ENCODE data around the gene ANXA9. TPM values are rescaled to one million over a fixed set of nuclear protein-coding genes. Genes with fewer than 3 reads are reported as not detected.

ANXA9 gene
- total RNA-seq, 1 donor from 2014 or later, result 0.32 TPM

Other genes starting within 250 kb of the ANXA9 start
- gene CTSS, start 216.5 kb upstream of the ANXA9 start, total RNA-seq, result 42.0 and 42.1 TPM in 2 replicates
- gene CTSK, start 174.0 kb upstream of the ANXA9 start, total RNA-seq, result 2.8 and 3.6 TPM in 2 replicates
- gene ARNT, start 105.7 kb upstream of the ANXA9 start, total RNA-seq, result 38.5 and 40.4 TPM in 2 replicates
- gene CTXND2, start 95.2 kb upstream of the ANXA9 start, total RNA-seq, result not detected in 2 replicates
- gene SETDB1, start 55.9 kb upstream of the ANXA9 start, total RNA-seq, result 60.9 and 61.1 TPM in 2 replicates
- gene CERS2, start 7.5 kb upstream of the ANXA9 start, total RNA-seq, result 176 and 196 TPM in 2 replicates
- gene MINDY1, start 24.6 kb downstream of the ANXA9 start, total RNA-seq, result 16.2 and 16.8 TPM in 2 replicates
- gene PRUNE1, start 26.2 kb downstream of the ANXA9 start, total RNA-seq, result 15.1 and 15.5 TPM in 2 replicates
- gene BNIPL, start 54.3 kb downstream of the ANXA9 start, total RNA-seq, result 1.5 TPM in 2 replicates
- gene C1orf56, start 65.5 kb downstream of the ANXA9 start, total RNA-seq, result 2.0 and 2.2 TPM in 2 replicates
- 176 TPM in 2 replicates for gene CDC42SE1, start 77.3 kb downstream of the ANXA9 start, total RNA-seq
- gene MLLT11, start 78.1 kb downstream of the ANXA9 start, total RNA-seq, result 3.7 and 3.8 TPM in 2 replicates
- 14.4 and 15.9 TPM in 2 replicates for gene GABPB2, start 88.5 kb downstream of the ANXA9 start, total RNA-seq
- 1.7 and 2.0 TPM in 2 replicates for gene SEMA6C, start 164.3 kb downstream of the ANXA9 start, total RNA-seq
- gene TNFAIP8L2, start 174.4 kb downstream of the ANXA9 start, total RNA-seq, result 24.3 and 28.7 TPM in 2 replicates
- gene LYSMD1, start 183.6 kb downstream of the ANXA9 start, total RNA-seq, result 3.6 and 4.9 TPM in 2 replicates
- gene SCNM1, start 183.9 kb downstream of the ANXA9 start, total RNA-seq, result 82.4 and 89.1 TPM in 2 replicates
- 1.0 TPM in 1 of 2 replicates, not detected in the other for gene TMOD4, start 193.7 kb downstream of the ANXA9 start, total RNA-seq
- 80.7 and 84.5 TPM in 2 replicates for gene VPS72, start 207.9 kb downstream of the ANXA9 start, total RNA-seq
- 82.2 and 83.9 TPM in 2 replicates for gene PIP5K1A, start 216.3 kb downstream of the ANXA9 start, total RNA-seq